ENCODE results near the gene SLC33A1.
"Not testable (repeated sequence)": the region's sequence is repeated elsewhere in the genome, so short reads cannot be mapped to it uniquely, and the experiment has no call there.

GRCh38 chr3:155862290-155862982 lies 8.2 kb upstream of the SLC33A1 start:
- TF ChIP-seq EZH2, CTCF, EZH2phosphoT487 (IDR thresholded peaks at IDR 0.05): not testable (repeated sequence)
